Sigmoid colon (tissue), 4 donors: ENCODE data around the gene SYAP1.

Source experiments
- CTCF ChIP-seq, 4 experiments: fragments of 450-650 bp in 3 of 4; fragments of 200-600 bp in 1 of 4; IDR thresholded peaks; one replicate each; pipeline ENCODE4 v1.5.1; 2016 to 2019; ENCODE audit warnings: antibody characterized with exemption in 4 of 4, mild to moderate bottlenecking in 3 of 4, moderate library complexity in 2 of 4
- POLR2A ChIP-seq, 2 donors: fragments of 450-650 bp; IDR thresholded peaks; one replicate each; pipeline ENCODE4 v1.6.1; 2016; ENCODE audit warnings: antibody characterized with exemption in 2 of 2, mild to moderate bottlenecking in 2 of 2, moderate library complexity in 2 of 2
- POLR2AphosphoS5 ChIP-seq, 4 donors: sonication (generic); formaldehyde crosslinking; IDR thresholded peaks; one replicate each; pipeline ENCODE4 v1.6.1; 2017; ENCODE audit warnings: antibody characterized with exemption in 4 of 4

GRCh38 chrX:16733013-16733412 lies 13.6 kb downstream of the SYAP1 start:
- TF ChIP-seq CTCF (IDR thresholded peaks at IDR 0.05), result no peak
- no peak for TF ChIP-seq POLR2A (IDR thresholded peaks at IDR 0.05)
- no peak for TF ChIP-seq POLR2AphosphoS5 (IDR thresholded peaks at IDR 0.05)
